IMR-90 (cell line): ENCODE results near the gene ADARB2. TPM values are rescaled to one million over a fixed set of nuclear protein-coding genes. Genes with fewer than 3 reads are reported as not detected.

Source experiments
- ATAC-seq: fragments of 200-7000 bp; cut with Tn5 transposase; 2 replicates; pipeline ENCODE4 v1.9.1; 2020; ENCODE audit warnings: low read depth, mild to moderate bottlenecking, moderate library complexity
- BruUV-seq: library from RNA; stranded (reverse); fragments of 400-500 nt; replicated peaks from 2 replicates; lab custom pipeline; 2021; lab: Mats Ljungman, UMichigan
- CTCF ChIA-PET: fragments of 300-600 bp; formaldehyde crosslinking; extraction: SDS; loops from one replicate; lab custom pipeline; 2021; ENCODE audit warnings: antibody characterized with exemption; lab: Yijun Ruan, JAX
- POLR2A ChIA-PET: fragments of 300-600 bp; sonication (Branson Sonifier 250); formaldehyde crosslinking; loops from one replicate; lab custom pipeline; 2022; ENCODE audit warnings: antibody characterized with exemption; ENCODE audit not compliant: unreplicated experiment; lab: Charles Lee
- DNase-seq: peaks from one replicate; pipeline ENCODE4 v3.0.0; 2013
- H2AFZ ChIP-seq: replicated peaks from 2 replicates; pipeline ENCODE3; 2013; ENCODE audit warnings: low read length, mild to moderate bottlenecking; ENCODE audit not compliant: poor library complexity
- H2AK5ac ChIP-seq: 2 replicates; pipeline ENCODE4 v1.6.1; 2013; ENCODE audit warnings: low read depth, low read length, inconsistent platforms
- H2AK9ac ChIP-seq: replicated peaks from 2 replicates; pipeline ENCODE3; 2013; ENCODE audit warnings: mild to moderate bottlenecking, low read depth, low read length, moderate library complexity; ENCODE audit not compliant: poor library complexity
- H2BK120ac ChIP-seq: 2 replicates; pipeline ENCODE4 v1.6.1; 2013; ENCODE audit warnings: low read depth, low read length, inconsistent platforms
- H2BK15ac ChIP-seq: 3 replicates; pipeline ENCODE4 v1.6.1; 2013; ENCODE audit warnings: low read depth, low read length, inconsistent platforms
- H2BK20ac ChIP-seq: 2 replicates; pipeline ENCODE4 v1.6.1; 2013; ENCODE audit warnings: low read depth, mild to moderate bottlenecking, inconsistent platforms, low read length, moderate library complexity
- H2BK5ac ChIP-seq: 2 replicates; pipeline ENCODE4 v1.6.1; 2013; ENCODE audit warnings: mild to moderate bottlenecking, low read depth, low read length, inconsistent platforms; ENCODE audit not compliant: poor library complexity, severe bottlenecking
- H3K14ac ChIP-seq: replicated peaks from 2 replicates; pipeline ENCODE4 v1.6.1; 2013; ENCODE audit warnings: low read depth, low read length, inconsistent platforms
- H3K18ac ChIP-seq: 2 replicates; pipeline ENCODE4 v1.6.1; 2013; ENCODE audit warnings: low read depth, low read length, control low read depth
- H3K23ac ChIP-seq: 2 replicates; pipeline ENCODE4 v1.6.1; 2013; ENCODE audit warnings: low read depth, low read length, inconsistent platforms
- H3K27ac ChIP-seq: 2 replicates; pipeline ENCODE4 v1.5.1; 2013; ENCODE audit warnings: mild to moderate bottlenecking, control low read depth, low read length; ENCODE audit not compliant: insufficient read depth
- H3K27me3 ChIP-seq: 2 replicates; pipeline ENCODE4 v1.6.1; 2013; ENCODE audit warnings: low read length; ENCODE audit not compliant: control insufficient read depth, insufficient read depth
- H3K36me3 ChIP-seq: 2 replicates; pipeline ENCODE4 v1.6.1; 2013; ENCODE audit warnings: low read length, mixed read lengths; ENCODE audit not compliant: control insufficient read depth, insufficient read depth
- H3K4ac ChIP-seq: 2 replicates; pipeline ENCODE4 v1.6.1; 2013; ENCODE audit warnings: low read depth, low read length, inconsistent platforms
- H3K4me1 ChIP-seq: 2 replicates; pipeline ENCODE4 v1.6.1; 2013; ENCODE audit warnings: low read length, mixed read lengths; ENCODE audit not compliant: control insufficient read depth, insufficient read depth
- H3K4me2 ChIP-seq: 2 replicates; pipeline ENCODE4 v1.6.1; 2013; ENCODE audit warnings: low read depth, mild to moderate bottlenecking, control low read depth, low read length, moderate library complexity
- H3K4me3 ChIP-seq: 2 replicates; pipeline ENCODE4 v1.5.1; 2013; ENCODE audit warnings: low read depth, mild to moderate bottlenecking, control low read depth, low read length, moderate library complexity; ENCODE audit not compliant: insufficient read depth
- H3K56ac ChIP-seq: 2 replicates; pipeline ENCODE4 v1.6.1; 2013; ENCODE audit warnings: low read length, inconsistent platforms; ENCODE audit not compliant: insufficient read depth; ENCODE audit errors: extremely low read depth
- H3K79me1 ChIP-seq, 2 experiments: 2 replicates each; pipeline ENCODE4 v1.6.1; 2013; ENCODE audit warnings: low read length in 2 of 2, inconsistent platforms in 1 of 2, low read depth in 1 of 2
- H3K9ac ChIP-seq: 2 replicates; pipeline ENCODE4 v1.6.1; 2013; ENCODE audit warnings: low read depth, low read length, control low read depth
- H3K9me1 ChIP-seq: 2 replicates; pipeline ENCODE4 v1.6.1; 2013; ENCODE audit warnings: low read length, inconsistent platforms; ENCODE audit not compliant: insufficient read depth
- H3K9me3 ChIP-seq: 2 replicates; pipeline ENCODE4 v1.6.1; 2013; ENCODE audit warnings: low read length; ENCODE audit not compliant: control insufficient read depth, insufficient read depth
- H4K20me1 ChIP-seq: 2 replicates; pipeline ENCODE4 v1.6.1; 2013; ENCODE audit warnings: low read length, inconsistent platforms; ENCODE audit not compliant: insufficient read depth
- H4K5ac ChIP-seq: 2 replicates; pipeline ENCODE4 v1.6.1; 2013; ENCODE audit warnings: mild to moderate bottlenecking, low read depth, low read length, control low read depth
- H4K8ac ChIP-seq, 2 experiments: 2 replicates each; pipeline ENCODE4 v1.6.1; 2013; ENCODE audit warnings: low read depth in 2 of 2, low read length in 2 of 2, control low read depth in 1 of 2, inconsistent platforms in 1 of 2
- H4K91ac ChIP-seq: 2 replicates; pipeline ENCODE4 v1.6.1; 2013; ENCODE audit warnings: low read depth, low read length, inconsistent platforms; ENCODE audit not compliant: insufficient read depth
- CEBPB ChIP-seq: IDR thresholded peaks from 2 replicates; pipeline ENCODE4 v1.6.1; 2012; ENCODE audit warnings: low read depth, low read length, improper control_type of control experiment
- CHD1 ChIP-seq: IDR thresholded peaks from 2 replicates; pipeline ENCODE4 v1.6.1; 2012; ENCODE audit warnings: low read depth, low read length, improper control_type of control experiment
- CTCF ChIP-seq: conservative IDR thresholded peaks from 2 replicates; pipeline ENCODE4 v1.5.1; 2012; ENCODE audit warnings: mild to moderate bottlenecking, low read depth, low read length, improper control_type of control experiment
- FOS ChIP-seq: fragments of 150-350 bp; IDR thresholded peaks from 2 replicates; pipeline ENCODE4 v1.6.1; 2016; ENCODE audit warnings: low read depth, low read length
- MAFK ChIP-seq: IDR thresholded peaks from 2 replicates; pipeline ENCODE4 v1.6.1; 2012; ENCODE audit warnings: low read depth, low read length, improper control_type of control experiment
- MXI1 ChIP-seq: IDR thresholded peaks from 2 replicates; pipeline ENCODE4 v1.6.1; 2012; ENCODE audit warnings: low read depth, mild to moderate bottlenecking, low read length, moderate library complexity, borderline replicate concordance
- NFE2L2 ChIP-seq: fragments of 150-350 bp; IDR thresholded peaks from 2 replicates; pipeline ENCODE4 v1.6.1; 2016; ENCODE audit warnings: low read depth, mild to moderate bottlenecking, low read length
- POLR2A ChIP-seq: IDR thresholded peaks from 2 replicates; pipeline ENCODE4 v1.6.1; 2012; ENCODE audit warnings: mild to moderate bottlenecking, low read depth, low read length
- RAD21 ChIP-seq: IDR thresholded peaks from 2 replicates; pipeline ENCODE4 v1.6.1; 2012; ENCODE audit warnings: low read length, improper control_type of control experiment
- RCOR1 ChIP-seq: IDR thresholded peaks from 2 replicates; pipeline ENCODE4 v1.6.1; 2012; ENCODE audit warnings: mild to moderate bottlenecking, low read length, improper control_type of control experiment; ENCODE audit not compliant: insufficient replicate concordance
- RFX5 ChIP-seq: IDR thresholded peaks from 2 replicates; pipeline ENCODE4 v1.8.0; 2012; ENCODE audit warnings: low read depth, mild to moderate bottlenecking, low read length, moderate library complexity
- SMC3 ChIP-seq: fragments of 150-350 bp; IDR thresholded peaks from 2 replicates; pipeline ENCODE4 v1.6.1; 2016; ENCODE audit warnings: low read depth, mild to moderate bottlenecking, antibody characterized with exemption, low read length, moderate library complexity
- USF2 ChIP-seq: fragments of 150-350 bp; IDR thresholded peaks from 2 replicates; pipeline ENCODE4 v1.6.1; 2017; ENCODE audit warnings: mild to moderate bottlenecking, antibody characterized with exemption, low read length, low read depth
- WGBS, 2 experiments: methylation state at CpG; one replicate each; pipeline versions ENCODE4 v1.1.5 to v1.1.7; 2013; ENCODE audit warnings: missing lambda C conversion rate in 2 of 2; ENCODE audit not compliant: insufficient read length in 1 of 2; ENCODE audit errors: extremely low coverage in 2 of 2; 5-methylcytosine and 5-hydroxymethylcytosine counted together
- dilution Hi-C: fragments of 300-500 bp; cut with HindIII; formaldehyde crosslinking; loops from one replicate; pipeline ENCODE4 v1.14.3; 2018; ENCODE audit warnings: low sequenced_read_pairs; ENCODE audit not compliant: unreplicated experiment
- in situ Hi-C: fragments of 300-500 bp; cut with MboI; formaldehyde crosslinking; loops from 3 replicates; pipeline ENCODE4 v1.14.3; 2019; ENCODE audit warnings: low sequenced_read_pairs, inconsistent platforms, mixed read lengths
- intact Hi-C: fragments of 100-400 bp; cut with micrococcal nuclease; formaldehyde crosslinking; loops from 2 replicates; pipeline ENCODE4 v1.10.0; 2022
- polyA plus RNA-seq, 3 experiments: library from polyadenylated mRNA; depleted of rRNA; stranded (reverse); fragments of >200 nt; gene quantifications; 2 replicates each; pipeline ENCODE4 v1.2.3, GENCODE V29; 2012; ENCODE audit warnings: low replicate concordance in 1 of 3
- total RNA-seq: library from RNA; depleted of rRNA; stranded (reverse); fragments of >200 nt; gene quantifications from 2 replicates; pipeline ENCODE4 v1.2.3, GENCODE V29; 2012

The ADARB2 gene
- total and polyA plus RNA-seq, 2 of the 4 experiments (the other 2 are of a cell fraction), result not detected

- H2BK15ac ChIP-seq, result no peak overlapping the region
- dilution Hi-C loops, result no loop called here
- H3K36me3 ChIP-seq, result no peaks in the 10 kb centered on the region
- no peak overlapping the region for H2AK9ac ChIP-seq
- H3K14ac ChIP-seq, result no peak overlapping the region
- in situ Hi-C loops, result no loop called here
- H2AK5ac ChIP-seq, result no peak overlapping the region
- no peak overlapping the region for H3K4me2 ChIP-seq
- H3K27ac ChIP-seq, result no peak overlapping the region
- H3K4me3 ChIP-seq, result no peak overlapping the region
- no peak overlapping the region for H2AFZ ChIP-seq
- no peaks in the 10 kb centered on the region for H3K9me1 ChIP-seq
- no peak for ATAC-seq
- DNase-seq, result no peak
- WGBS, 2 experiments, result no CpG with 5 or more reads among the region's 4 CpGs
- H4K8ac ChIP-seq, result no peak overlapping the region
- no peak overlapping the region for H3K18ac ChIP-seq
- no peaks in the 10 kb centered on the region for H3K4me1 ChIP-seq
- no peak overlapping the region for H4K91ac ChIP-seq
- no peak overlapping the region for H3K4ac ChIP-seq
- no peak overlapping the region for H3K56ac ChIP-seq
- H3K27me3 ChIP-seq, result no peaks in the 10 kb centered on the region
- H4K20me1 ChIP-seq, result no peaks in the 10 kb centered on the region
- no TSS peak for BruUV-seq
- CTCF ChIA-PET, result no interaction called here
- no peak overlapping the region for H2BK120ac ChIP-seq
- H4K5ac ChIP-seq, result no peak overlapping the region
- H3K23ac ChIP-seq, result no peak overlapping the region
- no peak overlapping the region for H2BK20ac ChIP-seq
- peaks cover 40% of the 10 kb centered on the region for H3K9me3 ChIP-seq
- intact Hi-C loops, result no loop called here
- TF ChIP-seq CTCF, result no peak
- TF ChIP-seq RCOR1, result no peak
- no peak for TF ChIP-seq CEBPB
- no peak for TF ChIP-seq FOS
- TF ChIP-seq RFX5, result no peak
- TF ChIP-seq RAD21, result no peak
- TF ChIP-seq MAFK, result no peak
- no peak for TF ChIP-seq MXI1
- TF ChIP-seq CHD1, result no peak
- TF ChIP-seq POLR2A, result no peak
- TF ChIP-seq SMC3, result no peak
- no peak for TF ChIP-seq NFE2L2
- TF ChIP-seq USF2, result no peak
- POLR2A ChIA-PET, result no interaction called here
- no peak overlapping the region for H2BK5ac ChIP-seq
- no peak overlapping the region for H3K9ac ChIP-seq
- H3K79me1 ChIP-seq, result no peaks in the 10 kb centered on the region
Measured at GRCh38 chr10:1522237-1522636, 215.1 kb downstream of the ADARB2 start.
